Measurements from ENCODE around the gene PARP6. TPM values are rescaled to one million over a fixed set of nuclear protein-coding genes. Genes with fewer than 3 reads are reported as not detected.
A peak's percentile ranks its signal among the peaks of the same experiment; 100 is the strongest.

Gene PARP6
- total RNA-seq, 6 experiments from 2014 or later = 7.9 to 23.0 (median 13.1) TPM

GRCh38 chr15:72230197-72231065, 41.9 kb downstream of the PARP6 start:
- Histone ChIP-seq H3K27ac (peak overlapping the region; percentile 79 to 96 (median 83)), H3K4me1 (peaks cover 0 to 18% (median 1%) of the 10 kb centered on the region in 4 donors), H3K9me3 (no peaks in the 10 kb centered on the region), H3K36me3 (no peaks in the 10 kb centered on the region), H3K4me3 (peak overlapping the region; percentile 71 to 91 (median 74)), H3K27me3 (no peaks in the 10 kb centered on the region)
- DNase-seq (peak; percentile 83 to 94 (median 90)), ATAC-seq (peak; percentile 58 to 75 (median 66))
- peak; percentile 57 for TF ChIP-seq POLR2A (IDR thresholded peaks at IDR 0.05)
- TF ChIP-seq CTCF (IDR thresholded peaks at IDR 0.05) = no peak
- intact Hi-C loops (cut with DNase I) = no loop called here
- WGBS (ENCODE audit: insufficient coverage, low coverage, low lambda C conversion rate, missing lambda C conversion rate) = 2% methylated on average over 44 of the region's 79 CpGs

GRCh38 chr15:72229947-72230196, 42.5 kb downstream of the PARP6 start:
- WGBS (ENCODE audit: insufficient coverage, low coverage, low lambda C conversion rate, missing lambda C conversion rate) = 2% methylated on average over 7 of the region's 29 CpGs
- DNase-seq = no peak
- TF ChIP-seq CTCF (IDR thresholded peaks at IDR 0.05) = no peak
- TF ChIP-seq POLR2A (IDR thresholded peaks at IDR 0.05) = no peak
- Histone ChIP-seq H3K27me3 (no peaks in the 10 kb centered on the region), H3K36me3 (no peaks in the 10 kb centered on the region), H3K9me3 (no peaks in the 10 kb centered on the region), H3K4me3 (peak overlapping the region; percentile 71 to 91 (median 74)), H3K27ac (peak overlapping the region; percentile 79 to 96 (median 83)), H3K4me1 (peaks cover 0 to 18% (median 1%) of the 10 kb centered on the region in 4 donors)
- no peak for ATAC-seq
- intact Hi-C loops (cut with DNase I) = no loop called here

- no peaks in the 10 kb centered on the region for H3K36me3 ChIP-seq
- ATAC-seq = no peak
These were observed 43.0 kb downstream of the PARP6 start for GRCh38 chr15:72229076-72229946.

GRCh38 chr15:72227720-72228119, 44.6 kb downstream of the PARP6 start:
- Histone ChIP-seq H3K27ac (peak overlapping the region in 1 of 3 donors; percentile 96), H3K9me3 (no peaks in the 10 kb centered on the region), H3K27me3 (no peaks in the 10 kb centered on the region), H3K36me3 (no peaks in the 10 kb centered on the region), H3K4me3 (no peak overlapping the region), H3K4me1 (peaks cover 0 to 18% (median 1%) of the 10 kb centered on the region in 4 donors)
- ATAC-seq (no peak), DNase-seq (no peak)
- TF ChIP-seq CTCF (IDR thresholded peaks at IDR 0.05) (no peak), POLR2A (IDR thresholded peaks at IDR 0.05) (no peak)
- WGBS (ENCODE audit: insufficient coverage, low coverage, low lambda C conversion rate, missing lambda C conversion rate) = 58% methylated on average over 4 of the region's 4 CpGs
- intact Hi-C loops (cut with DNase I) = no loop called here

More at GRCh38 chr15:72229076-72229946, 43.0 kb downstream of the PARP6 start:
- 20% methylated on average over 21 of the region's 25 CpGs for WGBS (ENCODE audit: insufficient coverage, low coverage, low lambda C conversion rate, missing lambda C conversion rate)
- intact Hi-C loops (cut with DNase I) = no loop called here
- DNase-seq = no peak
- Histone ChIP-seq H3K27me3 (no peaks in the 10 kb centered on the region), H3K9me3 (no peaks in the 10 kb centered on the region), H3K4me3 (peak overlapping the region; percentile 71 to 91 (median 74)), H3K27ac (peak overlapping the region; percentile 79 to 96 (median 83)), H3K4me1 (peaks cover 0 to 18% (median 1%) of the 10 kb centered on the region in 4 donors)
- no peak for TF ChIP-seq CTCF (IDR thresholded peaks at IDR 0.05)
- no peak for TF ChIP-seq POLR2A (IDR thresholded peaks at IDR 0.05)

All from right lobe of liver (tissue), 6 donors.